ENCODE data around the gene DESI1.

DNA sequence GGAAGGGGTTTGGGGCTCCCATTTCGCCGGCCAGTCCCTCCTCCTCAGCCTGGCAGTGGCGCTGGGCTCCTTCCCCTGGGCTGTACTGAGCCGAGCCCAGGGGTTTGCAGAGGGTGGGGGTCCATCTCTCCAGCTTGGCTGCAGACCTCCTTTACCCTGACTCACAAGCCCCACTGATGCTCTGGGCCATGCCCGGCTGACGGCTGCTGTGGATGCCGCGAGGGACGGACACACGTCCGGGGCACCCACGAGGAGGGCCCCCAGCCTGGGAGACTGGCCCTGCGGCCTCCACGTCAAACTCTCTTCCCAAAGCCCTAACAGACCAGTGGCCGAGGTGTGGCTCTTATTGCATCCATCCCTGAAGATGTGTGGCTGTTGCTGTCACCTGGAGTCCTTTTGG is 45.3 kb downstream of the DESI1 start:
- TF ChIP-seq, protein P1, sequence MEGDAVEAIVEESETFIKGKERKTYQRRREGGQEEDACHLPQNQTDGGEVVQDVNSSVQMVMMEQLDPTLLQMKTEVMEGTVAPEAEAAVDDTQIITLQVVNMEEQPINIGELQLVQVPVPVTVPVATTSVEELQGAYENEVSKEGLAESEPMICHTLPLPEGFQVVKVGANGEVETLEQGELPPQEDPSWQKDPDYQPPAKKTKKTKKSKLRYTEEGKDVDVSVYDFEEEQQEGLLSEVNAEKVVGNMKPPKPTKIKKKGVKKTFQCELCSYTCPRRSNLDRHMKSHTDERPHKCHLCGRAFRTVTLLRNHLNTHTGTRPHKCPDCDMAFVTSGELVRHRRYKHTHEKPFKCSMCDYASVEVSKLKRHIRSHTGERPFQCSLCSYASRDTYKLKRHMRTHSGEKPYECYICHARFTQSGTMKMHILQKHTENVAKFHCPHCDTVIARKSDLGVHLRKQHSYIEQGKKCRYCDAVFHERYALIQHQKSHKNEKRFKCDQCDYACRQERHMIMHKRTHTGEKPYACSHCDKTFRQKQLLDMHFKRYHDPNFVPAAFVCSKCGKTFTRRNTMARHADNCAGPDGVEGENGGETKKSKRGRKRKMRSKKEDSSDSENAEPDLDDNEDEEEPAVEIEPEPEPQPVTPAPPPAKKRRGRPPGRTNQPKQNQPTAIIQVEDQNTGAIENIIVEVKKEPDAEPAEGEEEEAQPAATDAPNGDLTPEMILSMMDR (IDR thresholded peaks at IDR 0.05): no peak
- TF ChIP-seq POLR2A (IDR thresholded peaks at IDR 0.05): no peak
